Nephron progenitor cell (in vitro differentiated cells): ENCODE data around the gene FABP6.

Experiments
- DNase-seq: peaks from one replicate; pipeline ENCODE4 v3.0.0; 2021
- H3K27ac Mint-ChIP-seq: 2 replicates; pipeline ENCODE4 v1.8.0; 2021; ENCODE audit warnings: mild to moderate bottlenecking, moderate library complexity, mixed read lengths
- H3K27me3 Mint-ChIP-seq: 2 replicates; pipeline ENCODE4 v1.8.0; 2021; ENCODE audit warnings: mild to moderate bottlenecking, low read depth, mixed read lengths; ENCODE audit not compliant: poor library complexity
- H3K36me3 Mint-ChIP-seq: 2 replicates; pipeline ENCODE4 v1.8.0; 2021; ENCODE audit warnings: low read depth, mixed read lengths
- H3K4me1 Mint-ChIP-seq: 2 replicates; pipeline ENCODE4 v1.8.0; 2021; ENCODE audit warnings: mixed read lengths
- H3K4me3 Mint-ChIP-seq: 2 replicates; pipeline ENCODE4 v1.8.0; 2021; ENCODE audit warnings: mild to moderate bottlenecking, moderate library complexity, mixed read lengths
- H3K9me3 Mint-ChIP-seq: 2 replicates; pipeline ENCODE4 v1.8.0; 2021; ENCODE audit warnings: mild to moderate bottlenecking, moderate library complexity, mixed read lengths
- TF ChIP-seq, protein P1 (sequence below): fragments of 200-600 bp; sonication (generic); IDR thresholded peaks from 2 replicates; pipeline ENCODE4 v1.5.0; 2021; ENCODE audit warnings: antibody characterized with exemption

Gene FABP6

DNA sequence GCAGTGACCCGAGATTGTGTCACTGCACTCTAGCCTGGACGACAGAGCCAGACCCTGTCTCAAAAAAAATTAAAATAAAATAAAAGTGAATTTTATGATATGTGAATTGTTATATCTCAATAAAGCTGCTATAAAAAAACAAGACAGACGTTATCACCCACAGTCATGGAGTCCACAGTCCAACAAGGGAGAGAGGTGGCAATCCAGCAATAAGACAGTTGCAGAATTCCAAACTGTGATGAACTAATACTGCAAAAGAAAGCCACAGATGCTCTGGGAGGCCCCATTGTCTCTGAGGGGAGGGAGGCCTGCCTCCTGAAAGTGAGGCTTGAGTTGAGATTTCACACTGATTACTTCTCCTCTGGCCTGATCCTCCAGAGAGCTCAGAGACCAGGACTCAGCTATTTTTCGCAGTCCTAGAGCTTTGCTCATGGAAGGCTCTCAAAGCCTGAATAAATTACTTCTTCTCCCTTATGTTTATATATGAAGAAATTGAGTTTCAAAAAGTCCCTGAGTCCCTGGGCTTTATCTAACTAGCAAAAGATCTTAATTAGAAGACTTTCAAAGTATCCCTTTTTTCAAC lies 55.1 kb downstream of the FABP6 start:
- peaks cover 51% of the 10 kb centered on the region for H3K36me3 Mint-ChIP-seq
- no peak overlapping the region for H3K27ac Mint-ChIP-seq
- peaks cover 74% of the 10 kb centered on the region for H3K4me1 Mint-ChIP-seq
- TF ChIP-seq, protein P1, sequence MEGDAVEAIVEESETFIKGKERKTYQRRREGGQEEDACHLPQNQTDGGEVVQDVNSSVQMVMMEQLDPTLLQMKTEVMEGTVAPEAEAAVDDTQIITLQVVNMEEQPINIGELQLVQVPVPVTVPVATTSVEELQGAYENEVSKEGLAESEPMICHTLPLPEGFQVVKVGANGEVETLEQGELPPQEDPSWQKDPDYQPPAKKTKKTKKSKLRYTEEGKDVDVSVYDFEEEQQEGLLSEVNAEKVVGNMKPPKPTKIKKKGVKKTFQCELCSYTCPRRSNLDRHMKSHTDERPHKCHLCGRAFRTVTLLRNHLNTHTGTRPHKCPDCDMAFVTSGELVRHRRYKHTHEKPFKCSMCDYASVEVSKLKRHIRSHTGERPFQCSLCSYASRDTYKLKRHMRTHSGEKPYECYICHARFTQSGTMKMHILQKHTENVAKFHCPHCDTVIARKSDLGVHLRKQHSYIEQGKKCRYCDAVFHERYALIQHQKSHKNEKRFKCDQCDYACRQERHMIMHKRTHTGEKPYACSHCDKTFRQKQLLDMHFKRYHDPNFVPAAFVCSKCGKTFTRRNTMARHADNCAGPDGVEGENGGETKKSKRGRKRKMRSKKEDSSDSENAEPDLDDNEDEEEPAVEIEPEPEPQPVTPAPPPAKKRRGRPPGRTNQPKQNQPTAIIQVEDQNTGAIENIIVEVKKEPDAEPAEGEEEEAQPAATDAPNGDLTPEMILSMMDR, result no peak
- no peak for DNase-seq
- H3K4me3 Mint-ChIP-seq, result no peak overlapping the region
- H3K27me3 Mint-ChIP-seq, result peaks cover 3% of the 10 kb centered on the region
- no peaks in the 10 kb centered on the region for H3K9me3 Mint-ChIP-seq

- peaks cover 42% of the 10 kb centered on the region for H3K36me3 Mint-ChIP-seq
- no peak for DNase-seq
- peaks cover 3% of the 10 kb centered on the region for H3K27me3 Mint-ChIP-seq
- H3K4me1 Mint-ChIP-seq, result peaks cover 71% of the 10 kb centered on the region
- no peaks in the 10 kb centered on the region for H3K9me3 Mint-ChIP-seq
- H3K27ac Mint-ChIP-seq, result peak overlapping the region; percentile 32
- TF ChIP-seq, protein P1, result no peak
- H3K4me3 Mint-ChIP-seq, result no peak overlapping the region
Measured at GRCh38 chr5:160285316-160285715, 56.0 kb downstream of the FABP6 start.

DNA sequence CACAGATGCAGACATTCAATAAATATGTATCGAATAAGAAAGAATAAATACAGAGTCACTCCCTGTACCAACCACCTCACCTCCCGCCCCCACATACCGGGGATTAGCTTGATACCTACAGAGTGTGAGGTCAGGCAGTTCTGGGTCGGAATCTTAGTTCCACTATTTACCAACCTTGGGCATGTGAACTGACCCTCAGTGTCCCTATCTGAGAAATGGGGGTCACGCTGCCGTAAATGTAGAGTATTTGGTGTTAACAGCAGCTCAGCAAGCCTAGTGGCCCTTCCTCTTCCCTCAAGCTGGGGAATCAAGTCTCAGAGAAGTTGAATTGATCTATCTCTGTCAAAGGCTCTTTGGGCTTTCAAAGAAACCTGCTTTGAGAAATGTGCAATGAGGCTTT lies 57.6 kb downstream of the FABP6 start:
- Mint-ChIP-seq H3K36me3 (peaks cover 50% of the 10 kb centered on the region), H3K4me3 (no peak overlapping the region), H3K27me3 (peaks cover 3% of the 10 kb centered on the region), H3K27ac (no peak overlapping the region), H3K9me3 (no peaks in the 10 kb centered on the region), H3K4me1 (peaks cover 59% of the 10 kb centered on the region)
- TF ChIP-seq, protein P1, result no peak
- no peak for DNase-seq

GRCh38 chr5:160287378-160288051 lies 58.2 kb downstream of the FABP6 start:
- peaks cover 52% of the 10 kb centered on the region for H3K36me3 Mint-ChIP-seq
- H3K27ac Mint-ChIP-seq, result peak overlapping the region; percentile 22
- H3K4me3 Mint-ChIP-seq, result no peak overlapping the region
- DNase-seq, result peak; percentile 42
- TF ChIP-seq, protein P1, result no peak
- H3K27me3 Mint-ChIP-seq, result peaks cover 3% of the 10 kb centered on the region
- H3K9me3 Mint-ChIP-seq, result no peaks in the 10 kb centered on the region
- H3K4me1 Mint-ChIP-seq, result peaks cover 55% of the 10 kb centered on the region
